ENCODE results near the gene ESYT2.

Gene ESYT2

DNA sequence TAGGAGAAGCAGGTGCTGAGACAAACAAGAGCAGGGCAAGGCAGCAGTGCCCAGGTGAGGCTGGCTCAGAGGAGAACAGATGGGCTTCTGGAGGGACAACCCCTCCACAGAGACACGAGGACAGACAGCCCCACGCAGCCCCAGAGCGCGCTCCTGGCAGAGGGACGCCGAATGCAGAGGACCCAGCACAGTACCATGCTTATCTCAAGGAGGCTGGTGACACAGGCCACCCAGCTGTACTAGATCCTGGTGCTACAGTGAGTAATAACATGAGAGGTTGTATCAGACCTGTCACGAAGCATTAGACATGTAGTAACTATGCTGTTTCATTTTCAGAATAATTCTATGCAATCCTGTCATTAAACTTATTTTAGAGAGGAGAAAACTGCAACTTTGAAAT is 64.3 kb downstream of the ESYT2 start:
- no peak for DNase-seq

DNA sequence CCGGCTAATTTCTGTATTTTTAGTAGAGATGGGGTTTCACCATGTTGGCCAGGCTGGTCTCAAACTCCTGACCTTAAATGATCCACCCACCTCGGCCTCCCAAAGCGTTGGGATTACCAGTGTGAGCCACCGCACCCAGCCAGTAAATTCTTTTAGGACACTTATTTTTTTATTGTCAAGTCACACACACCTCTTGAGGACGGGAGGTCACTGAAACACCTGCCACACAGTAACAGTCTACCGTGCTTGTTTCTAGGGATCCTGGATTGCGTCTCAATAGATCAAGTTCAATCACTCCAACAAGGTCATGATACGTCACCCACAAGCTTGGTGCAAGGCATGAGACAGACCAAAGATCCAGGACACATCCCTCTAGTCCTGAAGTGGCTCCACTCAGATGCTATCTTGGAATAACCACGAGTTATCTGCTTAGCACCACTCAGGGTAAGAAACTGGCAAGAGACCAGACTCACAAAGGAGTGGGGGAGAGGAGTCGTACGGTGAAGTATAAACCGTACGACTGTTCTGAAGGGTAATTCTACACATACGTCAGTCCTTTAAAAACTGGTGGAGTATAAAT is 65.8 kb downstream of the ESYT2 start:
- no peak for DNase-seq

DNA sequence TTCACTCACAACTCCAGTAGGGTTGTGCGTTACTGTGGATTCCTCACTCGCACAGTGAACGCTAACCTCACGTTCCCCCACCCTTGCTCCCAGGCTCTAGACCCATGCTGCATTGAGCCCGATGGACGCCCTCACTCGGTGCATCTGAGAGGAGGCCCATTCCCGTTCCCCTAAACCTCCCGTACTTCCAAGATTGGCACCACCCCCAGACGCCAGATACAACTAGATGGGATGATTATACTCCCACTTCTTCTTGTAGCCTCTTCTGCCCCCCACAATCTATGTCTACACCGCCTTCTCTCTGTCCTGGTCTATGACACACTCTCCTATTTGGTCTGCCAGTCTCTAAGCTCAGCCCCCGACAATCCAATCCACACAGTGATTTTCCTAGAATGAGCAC is 67.4 kb downstream of the ESYT2 start:
- DNase-seq: no peak

DNA sequence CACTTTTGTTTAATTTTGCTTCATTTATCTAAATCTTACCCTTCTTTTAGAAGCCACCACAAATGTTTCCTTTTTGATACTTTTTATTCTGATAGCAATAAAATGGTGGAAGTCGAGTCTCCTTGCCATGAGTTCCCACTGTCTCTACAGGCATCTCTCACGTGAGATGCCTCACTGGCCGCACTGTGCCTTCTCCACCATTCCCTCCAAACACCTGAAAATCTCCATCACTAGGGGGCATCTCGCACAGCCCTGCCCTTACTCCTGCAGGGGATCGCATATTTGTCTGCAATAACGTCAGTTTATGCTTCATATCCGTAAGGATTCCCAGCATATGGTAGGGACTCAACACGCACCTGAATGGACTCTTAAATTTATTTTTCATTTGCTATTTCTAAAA is 68.4 kb downstream of the ESYT2 start:
- no peak for DNase-seq

DNA sequence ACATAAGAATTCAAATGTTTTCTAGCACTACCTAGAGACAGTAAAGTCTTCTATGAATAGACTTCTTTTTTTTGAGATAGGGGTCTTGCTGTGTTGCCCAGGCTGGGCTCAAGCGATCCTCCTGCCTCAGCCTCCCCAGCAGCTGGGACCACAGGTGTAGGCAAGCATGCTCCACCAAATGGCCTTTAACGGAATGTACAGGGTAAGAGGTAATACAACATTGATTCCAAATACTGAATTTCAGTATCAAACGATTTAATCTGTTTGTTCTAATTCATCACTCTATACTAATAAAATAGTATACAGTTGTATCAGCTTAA is 68.9 kb downstream of the ESYT2 start:
- DNase-seq: no peak

DNA sequence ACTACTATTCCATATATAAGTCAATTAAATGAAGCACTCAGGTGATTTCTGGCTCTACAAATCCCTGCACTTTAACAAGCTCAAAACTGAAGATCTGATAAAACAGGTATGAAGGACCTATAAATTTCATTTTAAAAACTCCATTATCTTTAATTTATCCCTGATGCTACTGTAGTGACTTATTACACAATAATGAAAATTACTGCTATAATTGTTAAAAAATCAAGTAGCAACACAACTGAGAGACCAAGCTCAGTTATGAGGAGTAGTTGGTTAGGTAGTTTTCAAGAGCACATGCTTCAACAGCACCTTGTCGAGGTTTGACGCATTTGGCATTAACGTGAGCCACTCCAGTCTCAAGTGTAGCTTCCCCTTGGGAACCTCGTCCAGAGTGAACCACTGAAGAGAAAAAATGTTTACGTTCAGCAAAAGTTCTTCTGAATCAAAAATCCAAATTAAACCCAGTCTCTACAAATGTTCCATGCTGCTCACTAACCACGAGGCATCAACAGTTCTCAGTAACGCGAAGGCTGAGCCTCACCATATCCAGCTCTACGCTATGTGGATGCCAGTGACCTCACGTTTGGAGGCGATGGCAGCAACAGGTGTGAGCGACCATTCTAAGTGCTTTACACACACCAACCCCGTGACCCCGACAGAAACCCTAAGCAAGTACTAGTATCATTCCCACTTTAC is 69.4 kb downstream of the ESYT2 start:
- no peak for DNase-seq

DNA sequence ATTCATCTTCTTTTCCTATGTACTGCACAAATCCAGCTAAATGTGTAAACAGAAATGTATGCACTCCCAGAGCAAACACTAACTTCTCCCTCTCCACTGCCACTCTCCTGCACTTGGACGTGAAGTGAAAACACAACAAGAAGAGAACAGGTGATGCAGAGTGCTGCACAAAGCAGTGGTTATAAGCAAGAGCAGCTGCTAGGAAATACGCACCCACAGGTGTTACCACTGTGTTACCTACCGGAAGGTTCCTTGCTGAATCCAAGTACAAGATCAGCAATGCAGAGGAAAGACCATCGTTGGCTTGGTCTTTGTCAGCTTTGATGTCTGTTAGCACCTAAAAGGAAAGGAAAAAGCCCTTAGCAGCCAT is 70.1 kb downstream of the ESYT2 start:
- DNase-seq: no peak

DNA sequence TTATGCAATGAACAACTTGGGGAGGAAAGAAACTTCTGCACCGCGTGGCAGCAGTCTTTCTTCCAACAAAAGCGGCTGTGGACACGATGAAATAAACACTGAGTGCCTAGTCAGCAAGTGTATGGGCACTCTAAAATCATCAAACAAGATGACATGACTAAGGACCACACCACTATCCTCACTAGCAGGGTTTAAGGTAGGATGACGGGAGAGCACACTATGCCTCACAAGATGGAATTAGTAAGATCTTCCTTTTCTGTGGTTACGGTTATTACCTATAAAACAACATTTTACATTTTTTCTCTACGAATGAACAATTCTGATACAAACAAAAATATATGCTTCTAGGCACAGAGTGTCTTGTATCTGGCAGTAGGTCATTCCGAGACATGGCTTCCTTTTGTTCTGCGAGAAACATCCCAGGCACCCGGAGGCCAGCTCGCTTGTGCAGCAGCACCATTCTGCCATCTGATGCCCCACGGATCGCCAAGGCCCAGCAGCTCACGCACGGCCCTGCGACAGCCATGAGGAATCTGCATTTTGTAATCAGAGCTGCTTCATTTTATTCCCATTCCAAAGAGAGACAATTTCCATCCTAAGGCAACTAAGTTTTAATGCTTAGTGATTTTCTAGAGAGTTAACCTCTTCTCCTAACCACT is 70.6 kb downstream of the ESYT2 start:
- DNase-seq: no peak

DNA sequence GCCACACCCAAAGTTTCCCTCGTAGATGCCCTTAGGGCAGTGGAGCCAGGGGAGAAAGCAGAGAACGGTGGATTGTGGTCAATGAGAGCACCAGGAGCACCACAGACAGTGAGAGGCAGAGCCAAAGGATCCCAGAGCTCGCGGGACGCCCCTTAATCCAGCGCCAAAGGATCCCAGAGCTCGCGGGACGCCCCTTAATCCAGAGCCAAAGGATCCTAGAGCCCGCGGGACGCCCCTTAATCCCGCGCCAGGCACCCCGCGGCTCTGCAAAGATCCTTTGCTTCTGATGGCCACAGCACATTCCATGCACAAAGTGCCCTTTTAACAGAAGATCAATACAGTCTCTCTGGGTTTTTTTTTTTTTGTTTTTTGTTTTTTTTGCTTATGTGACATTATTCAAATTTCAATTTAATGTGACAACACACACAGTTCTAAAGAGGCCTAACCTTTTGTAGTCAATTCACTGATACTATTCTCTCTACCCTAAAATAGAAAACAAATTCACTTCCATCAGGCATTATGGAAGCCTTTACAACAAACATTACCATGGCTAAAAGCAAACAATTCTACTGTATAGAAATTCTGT is 71.8 kb downstream of the ESYT2 start:
- DNase-seq: no peak

DNA sequence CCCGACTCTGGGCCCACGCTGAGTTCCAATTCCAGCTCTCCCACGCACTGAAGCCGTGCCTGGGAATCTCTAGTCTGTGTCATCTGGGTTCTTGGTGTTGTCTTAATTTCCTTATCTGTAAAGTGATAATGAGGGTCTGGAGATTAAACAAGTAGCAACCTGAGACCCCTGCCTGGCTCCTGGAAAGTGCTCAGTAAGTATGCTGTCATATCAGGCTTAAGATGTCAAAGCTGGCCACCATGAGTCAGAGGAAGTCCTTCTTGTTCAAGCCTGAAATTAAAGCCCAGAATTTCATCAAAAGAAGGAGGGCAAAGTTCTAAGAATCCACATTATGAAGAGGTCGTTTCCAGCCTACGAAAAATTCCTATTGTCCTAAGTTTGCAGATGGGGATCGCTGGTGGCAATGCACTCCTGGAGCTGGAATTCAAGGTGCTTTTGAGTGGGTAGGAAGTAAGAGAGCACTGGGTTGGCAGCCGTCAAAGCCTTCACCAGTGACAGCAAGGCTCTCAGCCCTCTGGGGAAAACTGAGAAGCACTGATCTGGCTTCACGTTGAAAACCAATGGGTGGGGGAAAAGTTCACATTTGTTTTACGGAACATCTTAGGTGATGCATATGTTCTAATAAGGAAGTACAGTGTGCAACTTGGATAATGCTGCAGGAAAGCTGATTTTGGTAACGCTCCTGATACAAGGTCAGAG is 74.4 kb downstream of the ESYT2 start:
- no peak for DNase-seq

DNA sequence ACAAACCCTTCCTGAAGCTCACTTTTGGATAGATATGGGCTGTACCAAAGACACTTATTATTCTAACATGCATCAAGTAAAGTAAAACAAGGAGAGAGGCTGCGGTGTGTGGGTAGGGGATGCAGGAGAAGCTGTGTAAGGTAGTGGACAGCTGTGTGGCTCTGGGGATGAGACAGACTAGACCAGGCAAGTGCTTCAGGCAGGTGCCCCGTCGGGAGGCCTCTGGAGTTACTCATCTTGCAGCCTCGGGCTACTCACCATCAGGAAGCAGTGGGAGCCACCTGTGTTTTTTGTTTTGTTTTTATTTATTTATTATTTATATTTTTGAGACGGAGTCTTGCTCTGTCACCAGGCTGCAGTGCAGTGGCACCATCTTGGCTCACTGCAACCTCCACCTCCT is 75.4 kb downstream of the ESYT2 start:
- DNase-seq: no peak

DNA sequence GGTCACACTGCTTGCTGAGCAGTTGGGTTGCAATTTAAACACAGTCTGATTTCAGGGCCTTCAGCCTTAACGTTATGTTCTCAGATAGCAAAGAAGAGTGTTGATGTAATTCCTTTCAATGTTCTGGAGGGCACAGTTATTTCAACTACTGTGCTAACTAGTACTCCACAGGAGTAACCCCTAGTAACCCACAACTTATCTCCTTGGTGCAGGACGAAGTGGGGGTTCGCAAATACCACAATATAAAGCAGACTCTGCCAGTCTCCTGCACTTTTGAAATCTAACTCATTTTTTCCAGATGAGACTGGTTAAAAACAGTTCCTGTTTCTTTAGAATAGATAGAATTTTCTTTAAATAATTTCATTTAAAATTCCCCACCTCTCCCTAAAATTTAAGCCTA is 77.6 kb downstream of the ESYT2 start:
- DNase-seq: no peak

DNA sequence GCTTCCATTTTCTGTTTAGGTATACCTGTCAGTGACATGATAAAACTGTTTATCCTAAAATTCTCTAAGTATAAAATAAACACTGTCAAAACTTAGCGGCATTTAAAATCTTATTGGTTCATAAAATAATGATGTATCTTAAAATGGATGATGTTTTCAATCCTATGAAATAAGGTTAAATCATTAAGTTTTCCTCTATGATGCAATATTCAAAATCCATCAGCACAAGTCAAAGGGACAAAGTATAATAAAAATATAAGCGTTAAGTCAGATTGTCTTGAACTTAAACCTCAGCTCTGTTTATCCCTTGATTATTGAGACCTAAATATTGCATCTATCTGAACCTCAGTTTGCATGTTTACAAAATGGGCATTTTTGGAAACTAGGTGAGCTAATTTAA is 78.1 kb downstream of the ESYT2 start:
- no peak for DNase-seq

DNA sequence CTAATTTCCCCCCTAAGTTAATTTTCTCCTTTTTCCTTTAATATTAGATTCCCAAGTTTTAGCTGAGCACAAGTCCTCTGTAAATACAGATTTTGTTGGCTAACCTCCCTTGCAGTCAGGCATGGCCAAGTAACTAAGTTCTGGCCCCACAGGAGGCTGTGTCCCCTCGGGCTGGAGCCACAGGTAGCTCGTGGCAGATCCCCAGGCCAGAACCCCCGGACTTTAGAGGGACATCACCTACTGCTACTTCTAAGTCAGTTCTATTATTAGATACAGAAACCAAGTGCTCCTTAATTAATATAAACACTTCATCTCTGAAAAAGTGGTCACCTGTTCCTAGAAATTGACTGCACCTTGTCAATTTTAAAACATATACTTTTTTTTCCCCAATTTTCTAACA is 78.6 kb downstream of the ESYT2 start:
- no peak for DNase-seq

DNA sequence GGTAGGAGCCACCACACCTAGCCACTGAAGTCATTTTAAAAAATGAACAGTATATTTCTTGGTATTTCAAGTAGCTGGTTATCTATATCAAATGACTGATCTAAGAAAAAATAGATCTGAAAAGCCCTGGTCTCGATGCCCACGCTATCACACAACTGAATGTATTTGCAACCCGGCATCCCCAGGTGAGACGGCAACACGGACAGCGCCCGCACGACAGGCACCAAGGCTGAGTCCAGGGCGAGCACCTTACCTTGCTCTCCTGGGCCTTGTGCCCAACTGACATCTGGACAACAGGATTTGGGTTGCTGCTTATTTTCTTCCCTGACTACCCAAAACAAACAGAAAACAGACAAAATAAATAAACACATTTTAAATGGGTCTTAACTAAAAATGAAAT is 79.9 kb downstream of the ESYT2 start:
- no peak for DNase-seq

DNA sequence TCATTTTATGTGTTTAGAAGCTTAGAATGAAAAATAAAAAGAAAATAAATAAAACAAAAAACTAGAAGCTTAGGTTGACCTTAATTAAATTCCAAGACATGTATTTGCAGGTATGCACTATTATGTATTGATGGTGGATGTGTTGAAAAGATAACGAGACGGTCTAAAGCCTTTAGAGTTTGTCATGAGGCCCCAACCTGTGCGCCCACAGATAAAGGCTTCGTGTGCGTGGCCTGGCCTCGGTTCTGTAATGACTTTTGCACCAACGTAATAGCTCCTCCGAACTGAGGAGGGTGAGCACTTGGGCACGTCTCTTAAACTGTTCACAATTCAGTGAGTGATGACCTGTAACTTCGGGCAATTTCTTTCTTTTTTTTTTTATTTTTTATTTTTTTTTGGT is 81.0 kb downstream of the ESYT2 start:
- no peak for DNase-seq

DNA sequence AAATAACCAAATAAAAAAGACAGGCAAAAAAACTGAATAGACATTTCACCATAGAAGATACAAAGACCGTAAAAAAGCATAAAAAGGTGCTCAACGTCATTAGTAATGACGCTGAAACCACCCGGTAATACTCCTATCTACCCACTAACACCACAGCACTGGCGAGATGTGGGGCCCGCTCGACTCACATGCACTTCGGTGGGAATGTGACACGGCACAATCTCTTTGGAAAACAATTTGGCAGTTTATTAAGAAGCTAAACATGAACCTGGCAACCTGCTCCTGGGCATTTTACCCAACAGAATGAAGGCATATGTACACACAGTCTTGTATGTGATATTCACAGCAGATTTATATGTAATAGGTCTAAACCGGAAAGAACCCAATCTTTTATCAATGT is 81.9 kb downstream of the ESYT2 start:
- no peak for DNase-seq

DNA sequence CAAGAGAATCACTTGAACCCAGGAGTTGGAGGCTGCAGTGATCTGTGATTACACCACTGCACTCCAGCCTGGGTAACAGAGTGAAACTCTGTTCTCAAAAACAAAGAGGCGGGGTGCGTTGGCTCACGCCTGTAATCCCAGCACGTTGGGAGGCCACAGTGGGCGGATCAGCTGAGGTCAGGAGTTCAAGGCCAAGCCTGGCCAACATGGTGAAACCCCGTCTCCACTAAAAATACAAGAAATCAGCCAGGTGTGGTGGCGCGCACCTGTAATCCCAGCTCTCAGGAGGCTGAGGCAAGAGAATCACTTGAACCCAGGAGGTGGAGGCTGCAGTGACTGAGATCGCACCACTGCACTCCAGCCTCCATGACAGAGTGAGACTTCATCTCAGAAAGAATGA is 82.4 kb downstream of the ESYT2 start:
- no peak for DNase-seq

DNA sequence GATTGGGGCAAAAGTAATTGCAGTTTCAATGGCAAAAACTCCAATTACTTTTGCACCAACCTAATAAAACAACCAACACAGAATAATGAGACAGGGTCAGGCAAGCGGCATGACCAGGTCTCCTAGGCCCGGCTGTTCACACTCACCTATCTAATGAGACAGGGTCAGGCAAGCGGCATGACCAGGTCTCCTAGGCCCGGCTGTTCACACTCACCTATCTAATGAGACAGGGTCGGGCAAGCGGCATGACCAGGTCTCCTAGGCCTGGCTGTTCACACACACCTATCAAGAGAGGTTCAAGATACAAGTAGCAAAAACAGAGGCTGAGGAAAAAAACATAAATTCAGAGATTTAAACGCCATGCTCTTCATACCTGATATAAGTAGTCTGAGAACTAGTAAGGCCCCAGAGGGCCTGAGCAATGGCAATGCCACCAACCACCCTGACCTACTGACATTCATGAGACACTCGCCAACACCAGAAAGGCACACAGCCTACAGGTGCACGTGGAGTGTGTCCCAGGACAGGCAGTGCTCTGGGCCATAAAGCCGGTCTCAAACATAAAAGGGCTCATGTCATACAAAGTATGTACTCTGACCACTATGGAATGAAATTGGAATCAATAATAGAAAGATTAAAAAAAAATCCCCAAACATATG is 84.1 kb downstream of the ESYT2 start:
- DNase-seq: no peak

DNA sequence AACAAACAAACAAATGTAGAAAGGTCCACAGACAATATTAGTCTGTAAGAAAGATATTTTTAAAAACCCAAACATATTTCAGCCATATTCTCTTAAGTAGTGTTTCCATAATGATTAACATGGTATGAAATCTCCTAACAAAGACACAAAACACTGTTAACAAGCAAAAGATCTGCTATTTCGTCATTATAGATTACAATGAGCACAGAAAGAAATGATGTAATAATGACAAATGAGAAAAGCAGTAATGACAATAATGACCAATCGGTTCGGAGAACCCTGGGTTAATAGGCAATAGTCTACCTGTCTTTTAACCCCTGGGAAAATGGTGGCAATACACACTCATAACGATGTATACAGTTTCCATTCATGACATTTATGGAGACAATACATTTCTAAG is 85.2 kb downstream of the ESYT2 start:
- DNase-seq: no peak

DNA sequence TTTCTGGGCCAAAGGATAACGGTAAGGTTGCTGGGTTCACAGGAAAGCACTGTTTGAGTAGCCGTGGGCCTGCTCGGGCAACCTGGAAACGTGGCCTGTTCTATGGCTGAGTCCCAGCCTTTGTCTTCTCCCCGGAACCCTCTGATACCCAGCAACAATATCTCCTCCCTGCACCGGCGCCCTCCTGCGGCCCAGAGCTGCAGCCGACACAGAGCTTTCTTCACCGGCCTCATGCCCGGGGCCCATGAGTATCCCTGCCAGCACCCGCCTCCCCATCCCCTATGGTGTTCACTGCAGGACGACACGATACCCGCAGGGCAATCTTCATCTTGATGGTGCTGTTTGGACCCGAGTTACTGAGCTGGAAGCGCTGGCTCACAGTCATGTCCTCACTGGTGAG is 86.1 kb downstream of the ESYT2 start:
- no peak for DNase-seq

DNA sequence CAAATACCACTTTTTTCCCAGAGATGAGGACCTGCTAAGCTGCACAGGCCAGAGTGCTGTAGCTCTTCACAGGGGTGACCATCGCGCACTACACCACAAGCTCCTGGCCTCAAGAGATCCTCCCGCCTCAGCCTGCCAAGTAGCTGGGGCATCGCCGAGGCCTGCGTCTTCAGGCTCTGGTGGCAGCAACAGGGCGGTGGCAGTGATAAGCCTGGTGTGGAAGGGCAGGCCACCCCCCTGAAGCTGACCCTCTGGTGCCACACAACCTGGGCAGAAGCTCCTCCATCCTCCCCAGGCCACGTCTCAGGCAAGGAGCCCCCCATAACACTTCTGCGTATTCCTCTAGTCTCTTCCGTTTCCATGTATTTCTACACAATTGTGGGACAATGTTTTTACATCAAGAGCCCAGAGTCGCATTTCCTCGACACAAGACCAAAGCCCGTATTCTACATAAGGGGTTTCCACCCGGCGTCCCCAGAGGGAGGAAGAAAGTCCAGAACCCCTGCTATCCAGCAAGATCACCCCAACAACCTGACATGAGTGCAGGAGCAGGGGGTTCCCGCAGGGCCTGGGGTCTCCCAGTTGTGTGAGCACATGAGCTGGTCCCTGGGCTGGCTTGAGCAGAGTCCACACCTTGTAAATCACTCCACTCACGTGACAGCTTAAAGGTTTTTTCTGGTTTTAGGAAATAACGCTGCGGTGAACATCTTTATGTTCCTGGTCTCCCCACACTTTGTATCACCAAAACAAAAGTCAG is 87.1 kb downstream of the ESYT2 start:
- no peak for DNase-seq

DNA sequence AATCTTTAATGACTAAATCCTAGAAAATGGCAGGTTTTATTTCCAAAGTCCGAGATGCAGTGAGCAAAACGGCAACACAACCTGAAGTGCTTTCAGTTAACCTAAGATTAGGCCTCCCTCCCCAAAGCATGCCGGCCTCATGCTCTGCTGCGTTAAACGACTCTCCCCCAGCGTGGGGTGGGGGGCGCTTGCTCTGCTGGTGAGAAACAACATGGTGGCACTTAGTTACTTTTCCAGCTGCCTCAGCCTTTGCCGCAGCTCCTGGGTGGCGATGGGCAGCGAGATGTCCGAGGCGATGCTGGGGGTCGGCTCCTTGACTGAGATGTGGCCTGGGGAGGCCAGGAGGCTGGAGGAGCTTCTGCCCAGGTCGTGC is 88.0 kb downstream of the ESYT2 start:
- no peak for DNase-seq
